ENCODE measurements around the gene IQCM.

DNA sequence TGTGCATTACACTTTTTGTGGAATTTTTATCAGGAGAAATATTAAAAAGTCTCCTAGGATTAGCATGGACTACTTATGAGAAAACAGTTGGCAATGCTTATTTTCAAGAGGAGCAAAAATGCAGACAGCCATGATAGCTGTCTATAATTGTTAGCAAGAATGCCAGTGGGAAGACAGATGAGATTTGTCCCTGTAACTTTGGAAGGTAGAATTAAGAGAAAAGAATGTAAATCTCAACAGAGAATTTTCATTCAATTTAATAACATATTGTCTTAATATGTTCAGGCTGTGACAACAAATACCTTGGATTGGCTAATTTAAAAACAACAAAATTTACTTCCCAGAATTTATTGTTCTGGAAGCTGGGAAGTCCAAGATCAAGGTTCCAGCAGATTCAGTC is 349.2 kb downstream of the IQCM start:
- TF ChIP-seq CTCF (IDR thresholded peaks at IDR 0.05; ENCODE audit: insufficient read depth, low read length): no peak
- no peak for TF ChIP-seq POLR2AphosphoS5 (IDR thresholded peaks at IDR 0.05; ENCODE audit: low read depth)
- TF ChIP-seq GABPA (IDR thresholded peaks at IDR 0.05; ENCODE audit: low read depth): no peak
- no peak for TF ChIP-seq SPI1 (IDR thresholded peaks at IDR 0.05; ENCODE audit: borderline replicate concordance, low read depth)

Measured in HL-60 (cell line).